ENCODE data around the gene PELI1. TPM values are rescaled to one million over a fixed set of nuclear protein-coding genes. Genes with fewer than 3 reads are reported as not detected.

Gene PELI1
- total RNA-seq, 1 donor from 2014 or later, result 31.5 TPM

DNA sequence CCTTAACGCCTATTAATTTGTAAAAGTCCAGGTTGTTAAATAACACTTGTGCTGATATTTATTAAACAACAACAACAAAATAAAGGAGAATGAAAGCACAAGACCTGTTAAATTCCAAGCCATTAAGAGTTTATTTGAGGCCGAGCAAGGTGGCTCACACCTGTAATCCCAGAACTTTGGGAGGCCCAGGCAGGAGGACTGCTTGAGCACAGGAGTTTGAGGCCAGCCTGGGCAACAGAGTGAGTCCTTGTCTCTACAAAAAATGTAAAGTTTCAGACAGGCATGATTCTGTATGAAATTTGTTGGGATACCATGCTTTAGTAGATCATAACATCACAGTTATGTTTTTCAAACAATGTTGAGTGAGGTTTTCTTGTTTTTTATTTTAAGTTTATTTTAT lies 17.1 kb downstream of the PELI1 start:
- Mint-ChIP-seq H3K27ac (ENCODE audit: unreplicated experiment) (no peak overlapping the region), H3K9me3 (ENCODE audit: unreplicated experiment) (peaks cover 6% of the 10 kb centered on the region), H3K4me1 (ENCODE audit: unreplicated experiment) (peaks cover 8% of the 10 kb centered on the region), H3K36me3 (ENCODE audit: unreplicated experiment) (peaks cover 2% of the 10 kb centered on the region), H3K4me3 (ENCODE audit: unreplicated experiment) (no peak overlapping the region), H3K27me3 (ENCODE audit: unreplicated experiment) (no peaks in the 10 kb centered on the region)
- TF ChIP-seq CTCF (IDR thresholded peaks at IDR 0.05), result no peak
- DNase-seq (ENCODE audit: extremely low spot score, unreplicated experiment), result no peak

- H3K4me3 Mint-ChIP-seq (ENCODE audit: unreplicated experiment), result no peak overlapping the region
- TF ChIP-seq CTCF (IDR thresholded peaks at IDR 0.05), result no peak
- H3K9me3 Mint-ChIP-seq (ENCODE audit: unreplicated experiment), result peaks cover 6% of the 10 kb centered on the region
- no peak for DNase-seq (ENCODE audit: extremely low spot score, unreplicated experiment)
- peaks cover 2% of the 10 kb centered on the region for H3K36me3 Mint-ChIP-seq (ENCODE audit: unreplicated experiment)
- H3K27me3 Mint-ChIP-seq (ENCODE audit: unreplicated experiment), result no peaks in the 10 kb centered on the region
- H3K27ac Mint-ChIP-seq (ENCODE audit: unreplicated experiment), result no peak overlapping the region
- peaks cover 8% of the 10 kb centered on the region for H3K4me1 Mint-ChIP-seq (ENCODE audit: unreplicated experiment)
Measured at GRCh38 chr2:64126601-64127000, 17.6 kb downstream of the PELI1 start.

DNA sequence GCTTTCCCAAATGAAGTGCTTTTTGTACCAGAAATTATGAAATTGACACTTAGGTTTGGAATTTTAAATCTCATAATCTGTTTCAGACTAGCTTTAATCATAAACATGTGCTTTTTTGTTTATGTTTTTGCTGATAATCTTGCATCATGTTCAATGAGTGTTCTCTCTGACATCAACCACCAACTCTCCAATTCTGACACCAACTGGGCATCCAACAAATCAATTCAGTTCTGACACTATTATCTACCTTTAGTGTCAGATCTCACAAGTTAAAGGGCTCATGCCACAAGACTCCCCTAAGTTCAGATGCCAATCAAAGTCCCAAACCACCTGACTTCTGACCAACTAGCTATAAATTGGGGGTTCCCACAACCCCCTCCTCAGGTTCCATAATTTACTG lies 19.6 kb downstream of the PELI1 start:
- Mint-ChIP-seq H3K27me3 (ENCODE audit: unreplicated experiment) (no peaks in the 10 kb centered on the region), H3K4me3 (ENCODE audit: unreplicated experiment) (no peak overlapping the region), H3K36me3 (ENCODE audit: unreplicated experiment) (peaks cover 2% of the 10 kb centered on the region), H3K4me1 (ENCODE audit: unreplicated experiment) (peaks cover 8% of the 10 kb centered on the region), H3K27ac (ENCODE audit: unreplicated experiment) (no peak overlapping the region), H3K9me3 (ENCODE audit: unreplicated experiment) (peaks cover 6% of the 10 kb centered on the region)
- TF ChIP-seq CTCF (IDR thresholded peaks at IDR 0.05), result no peak
- DNase-seq (ENCODE audit: extremely low spot score, unreplicated experiment), result no peak

- Mint-ChIP-seq H3K27me3 (ENCODE audit: unreplicated experiment) (no peaks in the 10 kb centered on the region), H3K36me3 (ENCODE audit: unreplicated experiment) (peaks cover 2% of the 10 kb centered on the region), H3K4me3 (ENCODE audit: unreplicated experiment) (no peak overlapping the region), H3K9me3 (ENCODE audit: unreplicated experiment) (peaks cover 6% of the 10 kb centered on the region), H3K4me1 (ENCODE audit: unreplicated experiment) (peaks cover 8% of the 10 kb centered on the region), H3K27ac (ENCODE audit: unreplicated experiment) (no peak overlapping the region)
- TF ChIP-seq CTCF (IDR thresholded peaks at IDR 0.05), result no peak
- DNase-seq (ENCODE audit: extremely low spot score, unreplicated experiment), result no peak
Measured at GRCh38 chr2:64124168-64124567, 20.1 kb downstream of the PELI1 start.

- peaks cover 8% of the 10 kb centered on the region for H3K4me1 Mint-ChIP-seq (ENCODE audit: unreplicated experiment)
Measured at GRCh38 chr2:64123740-64124139, 20.5 kb downstream of the PELI1 start.

More at GRCh38 chr2:64123740-64124139, 20.5 kb downstream of the PELI1 start:
- Mint-ChIP-seq H3K27me3 (ENCODE audit: unreplicated experiment) (no peaks in the 10 kb centered on the region), H3K27ac (ENCODE audit: unreplicated experiment) (no peak overlapping the region), H3K9me3 (ENCODE audit: unreplicated experiment) (peaks cover 6% of the 10 kb centered on the region), H3K36me3 (ENCODE audit: unreplicated experiment) (peaks cover 2% of the 10 kb centered on the region), H3K4me3 (ENCODE audit: unreplicated experiment) (no peak overlapping the region)
- no peak for DNase-seq (ENCODE audit: extremely low spot score, unreplicated experiment)
- no peak for TF ChIP-seq CTCF (IDR thresholded peaks at IDR 0.05)
